Stimulated activated CD8-positive, alpha-beta memory T cell treated with anti-CD3 and anti-CD28 coated beads, Interleukin-12 subunit alpha, Interleukin-12 subunit beta, amount 100 ng/mL, for 1 hour (primary cell): ENCODE data around the gene OPN1MW2.
"Not testable (repeated sequence)": the region's sequence is repeated elsewhere in the genome, so short reads cannot be mapped to it uniquely, and the experiment has no call there.

ENCODE experiments used
- DNase-seq: peaks from one replicate; pipeline ENCODE4 v3.0.0-alpha.2; 2020; ENCODE audit warnings: low read depth

OPN1MW2 gene

DNA sequence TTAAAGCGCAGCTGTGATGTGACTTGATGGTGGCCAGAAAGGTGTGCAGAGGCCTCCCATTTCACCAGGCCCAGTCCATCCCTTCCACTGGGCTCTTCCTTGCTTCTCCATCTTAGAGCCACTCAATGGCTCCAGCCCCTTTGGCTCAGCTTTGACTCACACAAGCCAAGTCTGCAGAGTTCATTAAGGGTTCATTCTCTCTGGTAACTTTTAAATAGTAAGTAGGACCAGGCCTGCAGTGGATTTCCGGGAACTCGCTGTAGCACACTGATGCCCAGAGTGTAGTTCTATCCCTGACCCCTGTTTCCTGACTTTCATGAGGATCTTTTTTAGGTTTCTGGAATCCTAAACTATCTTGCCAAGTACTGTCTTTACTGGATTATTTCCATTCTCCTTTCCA, 49.7 kb downstream of the OPN1MW2 start:
- not testable (repeated sequence) for DNase-seq
